GM12801 (cell line): Measurements from ENCODE around the gene DOK7.

ENCODE experiments used
- CTCF ChIP-seq: IDR thresholded peaks from one replicate; pipeline ENCODE4 v1.5.1; 2011; ENCODE audit warnings: control low read depth; ENCODE audit not compliant: insufficient read length; ENCODE audit errors: extremely low read depth

The DOK7 gene

GRCh38 chr4:3430524-3430923 lies 32.6 kb upstream of the DOK7 start:
- no peak for TF ChIP-seq CTCF

- TF ChIP-seq CTCF: no peak
Observed at GRCh38 chr4:3431446-3431993, 31.6 kb upstream of the DOK7 start.

- TF ChIP-seq CTCF: no peak
Observed at GRCh38 chr4:3432381-3432790, 30.7 kb upstream of the DOK7 start.

DNA sequence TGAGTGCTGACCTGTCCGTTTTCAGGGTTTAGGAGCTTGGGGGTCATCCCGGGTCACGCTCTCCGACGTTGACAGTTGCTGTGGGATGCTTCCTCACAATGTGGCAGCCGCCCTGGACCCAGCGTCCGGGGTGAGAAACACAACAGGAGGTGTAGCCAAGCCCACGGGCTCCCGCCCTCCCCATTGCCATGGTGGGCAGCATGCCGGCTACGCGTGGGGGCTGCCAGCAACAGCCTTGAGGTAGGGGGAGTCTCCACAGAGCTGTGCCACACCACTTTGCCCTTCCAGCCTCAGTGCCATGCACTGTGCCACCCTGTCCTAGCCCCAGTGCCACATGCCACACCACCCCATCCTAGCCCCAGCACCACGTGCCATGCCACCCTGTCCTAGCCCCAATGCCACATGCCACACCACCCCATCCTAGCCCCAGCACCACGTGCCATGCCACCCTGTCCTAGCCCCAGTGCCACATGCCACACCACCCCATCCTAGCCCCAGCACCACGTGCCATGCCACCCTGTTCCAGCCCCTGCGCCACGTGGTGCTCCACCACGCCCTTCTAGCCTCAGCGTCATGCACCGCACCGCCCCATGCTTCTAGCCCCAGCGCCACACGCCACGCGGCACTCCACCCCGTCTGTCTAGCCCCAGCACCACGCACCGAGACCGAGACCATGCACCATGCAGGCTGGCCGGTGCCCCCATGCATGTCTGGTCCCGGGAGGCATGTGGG lies 29.8 kb upstream of the DOK7 start:
- TF ChIP-seq CTCF: no peak

DNA sequence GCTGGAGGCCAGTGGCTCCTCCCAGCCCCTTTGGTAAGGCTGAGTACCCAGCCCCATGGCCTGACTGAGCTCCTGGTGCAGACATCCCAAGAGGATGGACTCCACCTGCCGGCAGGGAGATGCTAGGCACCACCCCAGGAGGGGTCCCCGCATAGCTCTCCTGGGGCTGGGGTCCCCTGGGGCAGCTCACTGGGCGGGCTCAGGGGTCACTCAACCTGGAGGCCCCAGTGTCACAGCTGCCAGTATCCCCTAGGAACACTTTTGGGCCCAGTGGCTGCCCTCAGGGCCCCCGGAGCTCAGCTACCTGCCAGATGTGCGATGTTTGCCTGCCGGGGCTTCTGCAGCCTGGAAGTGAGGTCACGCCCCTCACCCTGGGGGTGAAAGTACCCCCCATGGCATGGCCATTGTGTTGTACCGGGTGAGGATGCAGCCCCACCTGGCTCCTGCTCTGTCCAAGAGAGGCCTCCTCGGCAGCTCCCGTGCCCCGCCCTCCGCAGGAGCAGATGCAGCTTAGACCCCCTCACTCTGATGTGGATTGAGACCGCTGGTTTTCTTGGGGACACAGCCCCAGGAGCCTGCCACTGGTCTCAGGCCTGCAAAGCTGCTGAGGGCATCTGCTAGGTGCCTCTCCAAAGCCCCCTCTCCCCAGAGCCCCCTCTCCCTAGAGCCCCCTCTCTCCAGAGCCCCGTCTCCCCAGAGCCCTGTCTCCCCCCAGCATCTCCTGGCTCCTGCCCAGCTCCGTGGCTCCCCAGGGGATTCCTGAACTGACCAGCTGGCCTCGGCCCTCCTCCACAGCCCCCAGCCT lies 28.0 kb upstream of the DOK7 start:
- TF ChIP-seq CTCF: no peak

DNA sequence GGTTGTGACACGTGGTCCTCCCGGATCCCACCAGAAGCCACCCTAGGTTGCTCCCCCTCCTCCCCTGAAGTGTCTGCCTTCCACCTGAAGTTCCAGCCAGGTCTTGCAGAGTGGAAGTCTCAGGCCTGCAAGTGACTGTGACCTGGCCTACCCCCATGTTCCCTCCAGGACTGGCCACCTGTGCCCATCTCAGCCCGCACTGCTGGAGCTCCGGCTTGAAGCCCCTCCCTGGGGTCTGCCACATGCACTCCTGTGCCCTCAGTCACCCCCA lies 27.5 kb upstream of the DOK7 start:
- no peak for TF ChIP-seq CTCF

DNA sequence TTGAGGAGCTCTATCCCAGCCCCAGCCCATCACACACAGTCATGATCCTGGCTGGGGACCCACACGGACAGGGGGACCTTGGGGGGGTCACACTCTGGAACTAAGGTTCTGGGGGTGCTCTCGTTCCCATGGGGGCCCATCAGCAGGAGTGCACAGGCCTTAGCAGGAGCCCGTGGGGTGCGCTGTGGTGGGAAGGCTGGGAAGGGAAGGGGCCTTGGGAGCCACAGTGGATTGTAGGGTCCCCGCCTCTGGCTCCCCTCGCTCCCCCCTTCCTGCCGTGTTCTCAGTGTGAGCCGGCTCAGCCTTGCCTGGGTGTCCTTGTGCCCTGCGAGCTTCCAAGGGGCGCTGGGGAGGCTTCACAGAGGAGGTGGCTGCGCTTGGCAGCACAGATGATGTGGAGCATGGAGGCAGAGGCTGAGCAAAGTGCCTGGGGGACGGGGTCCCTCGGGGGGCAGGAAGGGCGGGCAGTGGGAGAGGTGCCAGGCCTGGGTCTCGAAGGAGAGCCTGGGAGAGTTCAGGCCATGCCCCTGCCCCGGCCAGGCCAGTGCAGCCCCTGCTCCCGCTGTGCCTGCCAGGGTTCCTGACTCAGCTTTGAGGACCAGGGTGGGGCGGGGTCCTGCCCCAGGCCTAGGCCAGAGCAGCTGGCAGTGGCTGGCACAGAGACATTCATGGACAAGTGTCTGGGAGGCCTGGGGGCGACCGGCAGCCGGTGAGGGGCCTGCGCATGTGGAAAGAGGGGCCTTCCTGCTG lies 26.9 kb upstream of the DOK7 start:
- TF ChIP-seq CTCF: no peak
